Lower leg skin (tissue), 4 donors: ENCODE measurements around the gene RRAGD. TPM values are rescaled to one million over a fixed set of nuclear protein-coding genes. Genes with fewer than 3 reads are reported as not detected.

Source experiments
- DNase-seq, 2 donors: peaks; one replicate each; pipeline ENCODE4 v3.0.0-alpha.2; 2019; ENCODE audit warnings: low spot score in 2 of 2
- H3K4me3 ChIP-seq: fragments of 200-600 bp; sonication (generic); 2 replicates; pipeline ENCODE4 v1.5.1; 2017; ENCODE audit warnings: mild to moderate bottlenecking, low read depth; ENCODE audit not compliant: poor library complexity, severe bottlenecking
- POLR2A ChIP-seq, 2 donors: fragments of 450-650 bp; IDR thresholded peaks; one replicate each; pipeline ENCODE4 v1.6.1; 2016 to 2017; ENCODE audit warnings: antibody characterized with exemption in 2 of 2, mild to moderate bottlenecking in 1 of 2, moderate library complexity in 1 of 2
- WGBS, 2 donors: methylation state at CpG; one replicate each; pipeline ENCODE4 v1.1.5; 2018; 5-methylcytosine and 5-hydroxymethylcytosine counted together
- intact Hi-C: fragments of 100-400 bp; cut with DNase I; formaldehyde crosslinking; loops from one replicate; pipeline ENCODE4 v1.15.0; 2023; ENCODE audit warnings: low total_unique reads
- total RNA-seq, 4 donors: library from RNA; depleted of rRNA; stranded (reverse); fragments of >200 nt; gene quantifications; one replicate each; pipeline ENCODE4 v1.1.0, GENCODE V29; 2016
- TF ChIP-seq, protein P1 (sequence below), 3 donors: fragments of 450-650 bp; IDR thresholded peaks; one replicate each; pipeline ENCODE4 v1.5.1; 2016; ENCODE audit warnings: antibody characterized with exemption in 3 of 3, mild to moderate bottlenecking in 3 of 3, moderate library complexity in 2 of 3

RRAGD gene
- total RNA-seq, 4 donors from 2014 or later, result 13.3 to 22.3 (median 20.1) TPM

DNA sequence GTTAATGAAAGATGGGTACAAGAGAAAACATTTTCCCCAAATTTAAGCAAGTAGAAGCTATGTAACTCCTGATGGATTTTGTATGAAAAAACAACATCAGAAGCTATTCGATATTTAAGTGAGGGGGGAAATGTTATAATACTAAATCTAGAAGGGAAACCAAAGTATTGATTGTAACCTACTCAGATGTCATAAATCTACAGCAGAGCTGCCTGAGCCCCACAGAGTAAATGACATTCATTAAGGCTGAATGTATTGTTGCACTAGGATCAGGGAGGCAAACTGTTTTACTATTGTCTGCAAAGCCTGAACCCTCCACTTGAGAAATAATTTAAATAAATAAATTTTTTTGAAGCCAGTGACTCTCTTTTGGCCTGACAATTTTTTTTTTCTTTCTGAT is 40.2 kb upstream of the RRAGD start:
- DNase-seq, result no peak
- intact Hi-C loops, result no loop called here
- TF ChIP-seq, protein P1, sequence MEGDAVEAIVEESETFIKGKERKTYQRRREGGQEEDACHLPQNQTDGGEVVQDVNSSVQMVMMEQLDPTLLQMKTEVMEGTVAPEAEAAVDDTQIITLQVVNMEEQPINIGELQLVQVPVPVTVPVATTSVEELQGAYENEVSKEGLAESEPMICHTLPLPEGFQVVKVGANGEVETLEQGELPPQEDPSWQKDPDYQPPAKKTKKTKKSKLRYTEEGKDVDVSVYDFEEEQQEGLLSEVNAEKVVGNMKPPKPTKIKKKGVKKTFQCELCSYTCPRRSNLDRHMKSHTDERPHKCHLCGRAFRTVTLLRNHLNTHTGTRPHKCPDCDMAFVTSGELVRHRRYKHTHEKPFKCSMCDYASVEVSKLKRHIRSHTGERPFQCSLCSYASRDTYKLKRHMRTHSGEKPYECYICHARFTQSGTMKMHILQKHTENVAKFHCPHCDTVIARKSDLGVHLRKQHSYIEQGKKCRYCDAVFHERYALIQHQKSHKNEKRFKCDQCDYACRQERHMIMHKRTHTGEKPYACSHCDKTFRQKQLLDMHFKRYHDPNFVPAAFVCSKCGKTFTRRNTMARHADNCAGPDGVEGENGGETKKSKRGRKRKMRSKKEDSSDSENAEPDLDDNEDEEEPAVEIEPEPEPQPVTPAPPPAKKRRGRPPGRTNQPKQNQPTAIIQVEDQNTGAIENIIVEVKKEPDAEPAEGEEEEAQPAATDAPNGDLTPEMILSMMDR (IDR thresholded peaks at IDR 0.05), result no peak
- no peak for TF ChIP-seq POLR2A (IDR thresholded peaks at IDR 0.05)
- WGBS, 2 donors, result 89 to 95% methylated on average over 1 of the region's 1 CpG
- H3K4me3 ChIP-seq, result no peak overlapping the region

DNA sequence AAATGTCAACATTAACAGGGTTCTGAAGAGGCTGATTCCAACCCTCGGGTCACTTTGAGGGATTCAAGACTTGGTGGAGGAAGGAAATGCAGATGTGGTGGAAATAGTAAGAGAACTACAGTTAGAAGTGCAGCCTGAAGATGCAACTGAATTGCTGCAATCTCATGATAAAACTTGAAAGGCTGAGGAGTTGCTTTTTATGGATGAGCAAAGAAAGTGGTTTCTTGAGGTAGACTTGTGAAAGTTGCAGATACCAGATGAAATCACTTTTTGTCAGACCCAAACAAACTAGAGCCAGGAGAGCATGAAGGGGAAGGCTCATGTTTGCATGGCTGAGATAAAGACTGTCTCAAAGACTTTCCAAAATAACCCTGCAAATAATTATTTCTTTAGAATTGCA is 37.1 kb upstream of the RRAGD start:
- TF ChIP-seq POLR2A (IDR thresholded peaks at IDR 0.05), result no peak
- TF ChIP-seq, protein P1 (IDR thresholded peaks at IDR 0.05), result no peak
- intact Hi-C loops, result no loop called here
- H3K4me3 ChIP-seq, result no peak overlapping the region
- no peak for DNase-seq
- WGBS, 2 donors, result 35 to 41% methylated on average over 1 of the region's 1 CpG

DNA sequence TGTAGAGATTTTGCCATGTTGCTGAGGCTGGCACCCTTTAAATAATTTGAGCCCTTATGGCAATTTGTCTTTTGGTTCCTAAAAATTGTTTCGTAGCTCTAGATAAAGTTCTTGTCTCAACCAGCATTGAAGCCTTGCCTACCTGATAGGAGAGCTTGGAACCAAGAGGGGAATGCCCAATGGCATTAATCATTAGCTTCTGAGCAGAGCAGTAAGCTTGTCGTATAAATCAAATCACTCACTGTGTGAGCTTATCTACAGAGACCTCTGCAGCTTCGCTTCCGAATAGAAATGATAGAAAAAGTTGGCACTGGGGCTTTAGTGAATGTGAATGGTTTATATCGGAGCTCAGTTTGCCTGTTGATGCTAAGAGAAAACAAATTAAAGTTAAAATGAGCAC is 31.6 kb upstream of the RRAGD start:
- TF ChIP-seq, protein P1 (IDR thresholded peaks at IDR 0.05), result no peak
- TF ChIP-seq POLR2A (IDR thresholded peaks at IDR 0.05), result no peak
- intact Hi-C loops, result loop anchor here (5.0 kb wide), 1 partner anchor 666 kb away; no protein-coding TSS in a partner anchor
- DNase-seq, result no peak
- H3K4me3 ChIP-seq, result no peak overlapping the region
- 62 to 63% methylated on average over 5 of the region's 5 CpGs for WGBS, 2 donors

DNA sequence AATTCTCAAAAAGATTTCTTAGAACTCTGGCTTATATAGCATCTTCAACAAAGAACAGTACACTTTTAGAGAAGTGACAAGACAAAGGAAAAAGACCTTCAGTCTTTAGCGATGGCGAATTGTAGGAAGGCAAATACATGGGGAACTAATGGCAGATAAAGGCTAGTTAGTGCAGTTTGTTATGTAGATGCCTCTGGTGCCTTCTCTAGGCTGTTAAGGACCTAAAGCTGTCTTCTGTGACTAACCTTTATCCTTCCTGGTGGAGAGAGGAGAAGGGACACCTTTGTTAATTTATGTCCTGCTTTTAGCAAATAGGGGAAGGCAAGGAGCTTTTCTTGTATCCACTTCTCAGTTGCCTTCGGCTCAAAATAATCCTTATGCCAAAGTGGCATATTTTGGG is 28.1 kb upstream of the RRAGD start:
- intact Hi-C loops, result loop anchor here (5.0 kb wide), 1 partner anchor 663 kb away; no protein-coding TSS in a partner anchor
- TF ChIP-seq POLR2A (IDR thresholded peaks at IDR 0.05), result no peak
- TF ChIP-seq, protein P1 (IDR thresholded peaks at IDR 0.05), result no peak
- H3K4me3 ChIP-seq, result no peak overlapping the region
- DNase-seq, result no peak
- WGBS, 2 donors, result 93 to 97% methylated on average over 3 of the region's 3 CpGs

DNA sequence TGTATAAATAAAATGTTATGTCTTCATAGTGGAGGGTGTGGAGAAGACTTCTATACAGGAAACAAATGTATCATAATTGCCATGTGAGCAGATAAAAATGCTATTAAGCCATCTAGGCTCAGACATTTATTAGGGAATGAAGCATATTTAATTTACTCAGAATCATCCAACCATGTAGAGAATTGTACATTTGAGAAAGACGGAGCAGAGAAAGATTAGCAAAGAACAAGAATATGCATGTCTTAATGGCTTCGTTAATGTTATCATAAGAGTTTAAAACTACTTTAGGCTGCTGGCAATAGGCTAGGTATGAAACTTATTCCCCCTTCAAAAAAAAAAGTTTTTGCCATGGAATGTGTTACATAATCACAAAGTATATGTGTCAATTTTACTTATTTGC is 26.9 kb upstream of the RRAGD start:
- TF ChIP-seq, protein P1 (IDR thresholded peaks at IDR 0.05), result no peak
- TF ChIP-seq POLR2A (IDR thresholded peaks at IDR 0.05), result no peak
- H3K4me3 ChIP-seq, result no peak overlapping the region
- no peak for DNase-seq
- intact Hi-C loops, result loop anchor here (10.0 kb wide), 1 partner anchor 176 kb away; no protein-coding TSS in a partner anchor
- 67 to 71% methylated on average over 2 of the region's 2 CpGs for WGBS, 2 donors

DNA sequence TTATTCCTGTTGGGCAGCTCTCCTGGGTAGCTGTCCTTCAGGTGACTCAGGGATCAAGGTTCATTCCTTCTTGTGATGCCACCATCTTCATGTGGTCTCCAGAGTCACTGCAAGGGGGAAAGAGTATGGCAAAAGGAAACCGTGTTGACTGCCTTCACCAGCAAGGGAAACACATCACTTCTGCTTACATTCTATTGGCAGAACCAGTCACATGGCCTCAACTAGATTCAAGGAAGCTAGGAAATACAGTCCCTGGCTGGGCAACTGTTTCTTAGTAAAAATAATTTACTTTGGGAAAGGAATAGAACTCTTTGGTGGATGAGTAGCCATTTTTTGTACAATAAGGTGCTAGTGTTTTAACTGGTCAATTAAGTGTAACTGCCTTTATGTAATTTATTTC is 26.2 kb upstream of the RRAGD start:
- no peak overlapping the region for H3K4me3 ChIP-seq
- no peak for DNase-seq
- TF ChIP-seq, protein P1 (IDR thresholded peaks at IDR 0.05), result no peak
- no peak for TF ChIP-seq POLR2A (IDR thresholded peaks at IDR 0.05)
- WGBS, 2 donors, result 69 to 89% methylated on average over 1 of the region's 1 CpG
- intact Hi-C loops, result loop anchor here (10.0 kb wide), 1 partner anchor 177 kb away; no protein-coding TSS in a partner anchor
